IMR-90 (cell line): ENCODE results near the gene FUBP3. TPM values are rescaled to one million over a fixed set of nuclear protein-coding genes. Genes with fewer than 3 reads are reported as not detected.

Experiments
- ATAC-seq: fragments of 200-7000 bp; cut with Tn5 transposase; 2 replicates; pipeline ENCODE4 v1.9.1; 2020; ENCODE audit warnings: low read depth, mild to moderate bottlenecking, moderate library complexity
- BruUV-seq: library from RNA; stranded (reverse); fragments of 400-500 nt; replicated peaks from 2 replicates; lab custom pipeline; 2021; lab: Mats Ljungman, UMichigan
- CTCF ChIA-PET: fragments of 300-600 bp; formaldehyde crosslinking; extraction: SDS; loops from one replicate; lab custom pipeline; 2021; ENCODE audit warnings: antibody characterized with exemption; lab: Yijun Ruan, JAX
- POLR2A ChIA-PET: fragments of 300-600 bp; sonication (Branson Sonifier 250); formaldehyde crosslinking; loops from one replicate; lab custom pipeline; 2022; ENCODE audit warnings: antibody characterized with exemption; ENCODE audit not compliant: unreplicated experiment; lab: Charles Lee
- DNase-seq: peaks from one replicate; pipeline ENCODE4 v3.0.0; 2013
- H2AFZ ChIP-seq: replicated peaks from 2 replicates; pipeline ENCODE3; 2013; ENCODE audit warnings: low read length, mild to moderate bottlenecking; ENCODE audit not compliant: poor library complexity
- H2AK5ac ChIP-seq: 2 replicates; pipeline ENCODE4 v1.6.1; 2013; ENCODE audit warnings: low read depth, low read length, inconsistent platforms
- H2AK9ac ChIP-seq: replicated peaks from 2 replicates; pipeline ENCODE3; 2013; ENCODE audit warnings: mild to moderate bottlenecking, low read depth, low read length, moderate library complexity; ENCODE audit not compliant: poor library complexity
- H2BK120ac ChIP-seq: 2 replicates; pipeline ENCODE4 v1.6.1; 2013; ENCODE audit warnings: low read depth, low read length, inconsistent platforms
- H2BK15ac ChIP-seq: 3 replicates; pipeline ENCODE4 v1.6.1; 2013; ENCODE audit warnings: low read depth, low read length, inconsistent platforms
- H2BK20ac ChIP-seq: 2 replicates; pipeline ENCODE4 v1.6.1; 2013; ENCODE audit warnings: low read depth, mild to moderate bottlenecking, inconsistent platforms, low read length, moderate library complexity
- H2BK5ac ChIP-seq: 2 replicates; pipeline ENCODE4 v1.6.1; 2013; ENCODE audit warnings: mild to moderate bottlenecking, low read depth, low read length, inconsistent platforms; ENCODE audit not compliant: poor library complexity, severe bottlenecking
- H3K14ac ChIP-seq: replicated peaks from 2 replicates; pipeline ENCODE4 v1.6.1; 2013; ENCODE audit warnings: low read depth, low read length, inconsistent platforms
- H3K18ac ChIP-seq: 2 replicates; pipeline ENCODE4 v1.6.1; 2013; ENCODE audit warnings: low read depth, low read length, control low read depth
- H3K23ac ChIP-seq: 2 replicates; pipeline ENCODE4 v1.6.1; 2013; ENCODE audit warnings: low read depth, low read length, inconsistent platforms
- H3K27ac ChIP-seq: 2 replicates; pipeline ENCODE4 v1.5.1; 2013; ENCODE audit warnings: mild to moderate bottlenecking, control low read depth, low read length; ENCODE audit not compliant: insufficient read depth
- H3K27me3 ChIP-seq: 2 replicates; pipeline ENCODE4 v1.6.1; 2013; ENCODE audit warnings: low read length; ENCODE audit not compliant: control insufficient read depth, insufficient read depth
- H3K36me3 ChIP-seq: 2 replicates; pipeline ENCODE4 v1.6.1; 2013; ENCODE audit warnings: low read length, mixed read lengths; ENCODE audit not compliant: control insufficient read depth, insufficient read depth
- H3K4ac ChIP-seq: 2 replicates; pipeline ENCODE4 v1.6.1; 2013; ENCODE audit warnings: low read depth, low read length, inconsistent platforms
- H3K4me1 ChIP-seq: 2 replicates; pipeline ENCODE4 v1.6.1; 2013; ENCODE audit warnings: low read length, mixed read lengths; ENCODE audit not compliant: control insufficient read depth, insufficient read depth
- H3K4me2 ChIP-seq: 2 replicates; pipeline ENCODE4 v1.6.1; 2013; ENCODE audit warnings: low read depth, mild to moderate bottlenecking, control low read depth, low read length, moderate library complexity
- H3K4me3 ChIP-seq: 2 replicates; pipeline ENCODE4 v1.5.1; 2013; ENCODE audit warnings: low read depth, mild to moderate bottlenecking, control low read depth, low read length, moderate library complexity; ENCODE audit not compliant: insufficient read depth
- H3K56ac ChIP-seq: 2 replicates; pipeline ENCODE4 v1.6.1; 2013; ENCODE audit warnings: low read length, inconsistent platforms; ENCODE audit not compliant: insufficient read depth; ENCODE audit errors: extremely low read depth
- H3K79me1 ChIP-seq, 2 experiments: 2 replicates each; pipeline ENCODE4 v1.6.1; 2013; ENCODE audit warnings: low read length in 2 of 2, inconsistent platforms in 1 of 2, low read depth in 1 of 2
- H3K9ac ChIP-seq: 2 replicates; pipeline ENCODE4 v1.6.1; 2013; ENCODE audit warnings: low read depth, low read length, control low read depth
- H3K9me1 ChIP-seq: 2 replicates; pipeline ENCODE4 v1.6.1; 2013; ENCODE audit warnings: low read length, inconsistent platforms; ENCODE audit not compliant: insufficient read depth
- H3K9me3 ChIP-seq: 2 replicates; pipeline ENCODE4 v1.6.1; 2013; ENCODE audit warnings: low read length; ENCODE audit not compliant: control insufficient read depth, insufficient read depth
- H4K20me1 ChIP-seq: 2 replicates; pipeline ENCODE4 v1.6.1; 2013; ENCODE audit warnings: low read length, inconsistent platforms; ENCODE audit not compliant: insufficient read depth
- H4K5ac ChIP-seq: 2 replicates; pipeline ENCODE4 v1.6.1; 2013; ENCODE audit warnings: mild to moderate bottlenecking, low read depth, low read length, control low read depth
- H4K8ac ChIP-seq, 2 experiments: 2 replicates each; pipeline ENCODE4 v1.6.1; 2013; ENCODE audit warnings: low read depth in 2 of 2, low read length in 2 of 2, control low read depth in 1 of 2, inconsistent platforms in 1 of 2
- H4K91ac ChIP-seq: 2 replicates; pipeline ENCODE4 v1.6.1; 2013; ENCODE audit warnings: low read depth, low read length, inconsistent platforms; ENCODE audit not compliant: insufficient read depth
- BHLHE40 ChIP-seq: fragments of 150-350 bp; IDR thresholded peaks from 2 replicates; pipeline ENCODE4 v1.6.1; 2016; ENCODE audit warnings: mild to moderate bottlenecking, low read depth, low read length
- CEBPB ChIP-seq: IDR thresholded peaks from 2 replicates; pipeline ENCODE4 v1.6.1; 2012; ENCODE audit warnings: low read depth, low read length, improper control_type of control experiment
- CHD1 ChIP-seq: IDR thresholded peaks from 2 replicates; pipeline ENCODE4 v1.6.1; 2012; ENCODE audit warnings: low read depth, low read length, improper control_type of control experiment
- CTCF ChIP-seq: conservative IDR thresholded peaks from 2 replicates; pipeline ENCODE4 v1.5.1; 2012; ENCODE audit warnings: mild to moderate bottlenecking, low read depth, low read length, improper control_type of control experiment
- FOS ChIP-seq: fragments of 150-350 bp; IDR thresholded peaks from 2 replicates; pipeline ENCODE4 v1.6.1; 2016; ENCODE audit warnings: low read depth, low read length
- MAFK ChIP-seq: IDR thresholded peaks from 2 replicates; pipeline ENCODE4 v1.6.1; 2012; ENCODE audit warnings: low read depth, low read length, improper control_type of control experiment
- MAZ ChIP-seq: IDR thresholded peaks from 2 replicates; pipeline ENCODE4 v1.6.1; 2012; ENCODE audit warnings: low read depth, mild to moderate bottlenecking, low read length, improper control_type of control experiment, moderate library complexity, borderline replicate concordance
- MXI1 ChIP-seq: IDR thresholded peaks from 2 replicates; pipeline ENCODE4 v1.6.1; 2012; ENCODE audit warnings: low read depth, mild to moderate bottlenecking, low read length, moderate library complexity, borderline replicate concordance
- NFE2L2 ChIP-seq: fragments of 150-350 bp; IDR thresholded peaks from 2 replicates; pipeline ENCODE4 v1.6.1; 2016; ENCODE audit warnings: low read depth, mild to moderate bottlenecking, low read length
- POLR2A ChIP-seq: IDR thresholded peaks from 2 replicates; pipeline ENCODE4 v1.6.1; 2012; ENCODE audit warnings: mild to moderate bottlenecking, low read depth, low read length
- RAD21 ChIP-seq: IDR thresholded peaks from 2 replicates; pipeline ENCODE4 v1.6.1; 2012; ENCODE audit warnings: low read length, improper control_type of control experiment
- RCOR1 ChIP-seq: IDR thresholded peaks from 2 replicates; pipeline ENCODE4 v1.6.1; 2012; ENCODE audit warnings: mild to moderate bottlenecking, low read length, improper control_type of control experiment; ENCODE audit not compliant: insufficient replicate concordance
- RFX5 ChIP-seq: IDR thresholded peaks from 2 replicates; pipeline ENCODE4 v1.8.0; 2012; ENCODE audit warnings: low read depth, mild to moderate bottlenecking, low read length, moderate library complexity
- SMC3 ChIP-seq: fragments of 150-350 bp; IDR thresholded peaks from 2 replicates; pipeline ENCODE4 v1.6.1; 2016; ENCODE audit warnings: low read depth, mild to moderate bottlenecking, antibody characterized with exemption, low read length, moderate library complexity
- WGBS, 2 experiments: methylation state at CpG; one replicate each; pipeline versions ENCODE4 v1.1.5 to v1.1.7; 2013; ENCODE audit warnings: missing lambda C conversion rate in 2 of 2; ENCODE audit not compliant: insufficient read length in 1 of 2; ENCODE audit errors: extremely low coverage in 2 of 2; 5-methylcytosine and 5-hydroxymethylcytosine counted together
- dilution Hi-C: fragments of 300-500 bp; cut with HindIII; formaldehyde crosslinking; loops from one replicate; pipeline ENCODE4 v1.14.3; 2018; ENCODE audit warnings: low sequenced_read_pairs; ENCODE audit not compliant: unreplicated experiment
- in situ Hi-C: fragments of 300-500 bp; cut with MboI; formaldehyde crosslinking; loops from 3 replicates; pipeline ENCODE4 v1.14.3; 2019; ENCODE audit warnings: low sequenced_read_pairs, inconsistent platforms, mixed read lengths
- intact Hi-C: fragments of 100-400 bp; cut with micrococcal nuclease; formaldehyde crosslinking; loops from 2 replicates; pipeline ENCODE4 v1.10.0; 2022
- polyA plus RNA-seq, 3 experiments: library from polyadenylated mRNA; depleted of rRNA; stranded (reverse); fragments of >200 nt; gene quantifications; 2 replicates each; pipeline ENCODE4 v1.2.3, GENCODE V29; 2012; ENCODE audit warnings: low replicate concordance in 1 of 3
- total RNA-seq: library from RNA; depleted of rRNA; stranded (reverse); fragments of >200 nt; gene quantifications from 2 replicates; pipeline ENCODE4 v1.2.3, GENCODE V29; 2012
- TF ChIP-seq, protein P1 (sequence below): fragments of 150-350 bp; IDR thresholded peaks from 2 replicates; pipeline ENCODE4 v1.6.1; 2017; ENCODE audit warnings: mild to moderate bottlenecking, antibody characterized with exemption, low read length, low read depth
- TF ChIP-seq, protein P2 (sequence below): fragments of 150-350 bp; IDR thresholded peaks from 2 replicates; pipeline ENCODE4 v1.6.1; 2016; ENCODE audit warnings: low read depth, mild to moderate bottlenecking, low read length, moderate library complexity, borderline replicate concordance

The FUBP3 gene
- total and polyA plus RNA-seq, 2 of the 4 experiments (the other 2 are of a cell fraction), result 32.3 to 50.1 TPM

DNA sequence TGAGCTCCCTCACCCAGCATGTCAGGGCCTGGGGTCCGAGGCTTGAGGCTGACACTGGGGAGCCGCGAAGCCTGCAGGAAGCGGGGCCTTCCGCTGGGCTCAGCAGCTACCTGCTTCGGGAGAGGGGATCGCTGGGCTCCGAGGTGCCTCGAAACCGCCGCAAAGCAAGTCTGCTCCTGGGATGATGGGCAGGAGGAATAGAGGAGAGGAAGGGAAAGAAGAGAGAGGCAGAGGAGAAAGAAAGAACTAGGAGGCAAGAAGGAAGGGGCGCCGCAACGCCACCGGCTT, 83.5 kb downstream of the FUBP3 start:
- dilution Hi-C loops (no loop called here), in situ Hi-C loops (loop anchor here (25.0 kb wide), 1 partner anchor 551 kb away; no protein-coding TSS in a partner anchor)
- BruUV-seq, result no TSS peak

More for the DNA sequence above, 83.5 kb downstream of the FUBP3 start:
- POLR2A ChIA-PET, result no interaction called here
- intact Hi-C loops, result no loop called here
- Histone ChIP-seq H3K4ac (no peak overlapping the region), H2BK20ac (no peak overlapping the region), H3K36me3 (no peaks in the 10 kb centered on the region), H3K14ac (no peak overlapping the region), H3K27me3 (peaks cover 98% of the 10 kb centered on the region), H3K9me1 (no peaks in the 10 kb centered on the region), H4K5ac (no peak overlapping the region), H3K4me2 (no peak overlapping the region), H4K8ac (no peak overlapping the region), H2AK9ac (no peak overlapping the region), H4K20me1 (peaks cover 6% of the 10 kb centered on the region; the same call in 1 of the 2 replicates), H3K18ac (no peak overlapping the region), H2BK15ac (no peak overlapping the region), H3K4me1 (no peaks in the 10 kb centered on the region; the same call in 1 of the 2 replicates), H3K9me3 (peaks cover 5% of the 10 kb centered on the region; the same call in 1 of the 2 replicates), H3K56ac (no peak overlapping the region), H2AK5ac (no peak overlapping the region), H3K4me3 (no peak overlapping the region), H2AFZ (peak overlapping the region; percentile 44), H2BK5ac (no peak overlapping the region), H3K79me1 (no peaks in the 10 kb centered on the region), H3K27ac (no peak overlapping the region), H2BK120ac (no peak overlapping the region), H4K91ac (no peak overlapping the region), H3K9ac (no peak overlapping the region), H3K23ac (no peak overlapping the region)
- 9% methylated on average over 8 of the region's 15 CpGs; no CpG with 5 or more reads in 1 of the 2 experiments for WGBS, 2 experiments
- DNase-seq (no peak), ATAC-seq (no peak)
- TF ChIP-seq MXI1, result no peak
- no peak for TF ChIP-seq RCOR1
- TF ChIP-seq CTCF, result no peak
- TF ChIP-seq FOS, result no peak
- TF ChIP-seq RFX5, result no peak
- TF ChIP-seq NFE2L2, result no peak
- TF ChIP-seq, protein P1, sequence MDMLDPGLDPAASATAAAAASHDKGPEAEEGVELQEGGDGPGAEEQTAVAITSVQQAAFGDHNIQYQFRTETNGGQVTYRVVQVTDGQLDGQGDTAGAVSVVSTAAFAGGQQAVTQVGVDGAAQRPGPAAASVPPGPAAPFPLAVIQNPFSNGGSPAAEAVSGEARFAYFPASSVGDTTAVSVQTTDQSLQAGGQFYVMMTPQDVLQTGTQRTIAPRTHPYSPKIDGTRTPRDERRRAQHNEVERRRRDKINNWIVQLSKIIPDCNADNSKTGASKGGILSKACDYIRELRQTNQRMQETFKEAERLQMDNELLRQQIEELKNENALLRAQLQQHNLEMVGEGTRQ, result no peak
- no peak for TF ChIP-seq SMC3
- no peak for TF ChIP-seq RAD21
- TF ChIP-seq CEBPB, result no peak
- TF ChIP-seq MAZ, result no peak
- TF ChIP-seq CHD1, result no peak
- TF ChIP-seq POLR2A, result no peak
- TF ChIP-seq, protein P2, sequence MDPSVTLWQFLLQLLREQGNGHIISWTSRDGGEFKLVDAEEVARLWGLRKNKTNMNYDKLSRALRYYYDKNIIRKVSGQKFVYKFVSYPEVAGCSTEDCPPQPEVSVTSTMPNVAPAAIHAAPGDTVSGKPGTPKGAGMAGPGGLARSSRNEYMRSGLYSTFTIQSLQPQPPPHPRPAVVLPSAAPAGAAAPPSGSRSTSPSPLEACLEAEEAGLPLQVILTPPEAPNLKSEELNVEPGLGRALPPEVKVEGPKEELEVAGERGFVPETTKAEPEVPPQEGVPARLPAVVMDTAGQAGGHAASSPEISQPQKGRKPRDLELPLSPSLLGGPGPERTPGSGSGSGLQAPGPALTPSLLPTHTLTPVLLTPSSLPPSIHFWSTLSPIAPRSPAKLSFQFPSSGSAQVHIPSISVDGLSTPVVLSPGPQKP, result no peak
- no peak for TF ChIP-seq BHLHE40
- TF ChIP-seq MAFK, result no peak
- CTCF ChIA-PET, result no interaction called here
